ENCODE results near the gene SNX25. TPM values are rescaled to one million over a fixed set of nuclear protein-coding genes. Genes with fewer than 3 reads are reported as not detected.

The SNX25 gene
- total and polyA plus RNA-seq, 2 of the 13 experiments (the other 11 are each of a cell fraction or from before 2014, with no cell fraction given): 23.4 to 23.5 TPM

DNA sequence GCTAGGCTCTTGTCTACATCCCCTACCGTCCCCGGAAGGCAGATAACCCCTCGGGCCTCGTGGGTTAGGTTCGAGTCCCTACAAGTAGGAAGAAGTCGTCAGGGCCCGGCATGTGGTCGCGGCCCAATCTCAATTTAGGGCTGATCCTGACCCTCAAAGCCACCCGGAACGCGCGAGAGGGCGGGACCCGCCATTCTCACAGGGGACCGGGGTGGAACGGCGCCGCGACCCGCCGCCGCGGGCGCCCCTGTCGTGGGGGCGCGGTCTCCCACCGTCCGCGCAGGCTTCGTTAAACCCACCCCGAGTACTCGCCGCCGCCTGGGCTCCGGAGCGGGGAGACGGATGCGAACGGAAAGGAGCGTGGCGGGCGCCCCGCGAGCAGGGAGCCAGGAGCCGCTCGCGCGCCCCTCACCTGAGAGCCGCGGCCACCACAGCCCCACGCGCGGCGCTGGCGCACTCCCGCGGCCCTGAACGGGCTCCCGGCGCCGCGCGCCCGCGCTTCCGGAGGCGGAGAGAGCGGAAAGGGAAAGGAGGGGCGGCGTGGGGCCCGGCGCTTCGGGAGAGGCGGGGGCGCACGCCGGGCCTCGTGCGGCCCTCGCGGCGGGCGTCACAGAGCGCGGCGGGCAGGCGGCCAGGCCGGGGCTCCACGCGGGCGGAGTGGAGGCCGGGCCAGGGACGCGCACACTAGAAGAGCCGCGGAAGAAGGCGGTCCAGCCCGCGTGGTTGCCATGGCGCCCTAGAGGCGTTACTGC is 5.7 kb upstream of the SNX25 start, which contains the start of gene CFAP97 (continued):
- peak; percentile 67 for TF ChIP-seq PHF8 (CRISPR knock-in tag; IDR thresholded peaks at IDR 0.05)
- TF ChIP-seq FOXO1 (CRISPR knock-in tag; IDR thresholded peaks at IDR 0.05): no peak
- TF ChIP-seq ZEB1 (IDR thresholded peaks at IDR 0.05; ENCODE audit: insufficient replicate concordance, low read depth): peak; percentile 4
- peak; percentile 77; the same call in 1 of the 2 replicates for TF ChIP-seq ZSCAN31 (CRISPR knock-in tag; IDR thresholded peaks at IDR 0.05; ENCODE audit: low read depth)
- no peak for TF ChIP-seq ZNF101 (CRISPR knock-in tag; IDR thresholded peaks at IDR 0.05; ENCODE audit: borderline replicate concordance, low read depth)
- TF ChIP-seq ERF (CRISPR knock-in tag; IDR thresholded peaks at IDR 0.05): peak; percentile 64; the same call in 1 of the 2 replicates
- TF ChIP-seq, protein P1, sequence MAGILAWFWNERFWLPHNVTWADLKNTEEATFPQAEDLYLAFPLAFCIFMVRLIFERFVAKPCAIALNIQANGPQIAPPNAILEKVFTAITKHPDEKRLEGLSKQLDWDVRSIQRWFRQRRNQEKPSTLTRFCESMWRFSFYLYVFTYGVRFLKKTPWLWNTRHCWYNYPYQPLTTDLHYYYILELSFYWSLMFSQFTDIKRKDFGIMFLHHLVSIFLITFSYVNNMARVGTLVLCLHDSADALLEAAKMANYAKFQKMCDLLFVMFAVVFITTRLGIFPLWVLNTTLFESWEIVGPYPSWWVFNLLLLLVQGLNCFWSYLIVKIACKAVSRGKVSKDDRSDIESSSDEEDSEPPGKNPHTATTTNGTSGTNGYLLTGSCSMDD (CRISPR knock-in tag; IDR thresholded peaks at IDR 0.05): no peak
- peak; percentile 76; the same call in 1 of the 2 replicates for TF ChIP-seq BORCS8-MEF2B (CRISPR knock-in tag; IDR thresholded peaks at IDR 0.05)
- no peak for TF ChIP-seq ZNF207 (IDR thresholded peaks at IDR 0.05; ENCODE audit: borderline replicate concordance)
- TF ChIP-seq, protein P2, sequence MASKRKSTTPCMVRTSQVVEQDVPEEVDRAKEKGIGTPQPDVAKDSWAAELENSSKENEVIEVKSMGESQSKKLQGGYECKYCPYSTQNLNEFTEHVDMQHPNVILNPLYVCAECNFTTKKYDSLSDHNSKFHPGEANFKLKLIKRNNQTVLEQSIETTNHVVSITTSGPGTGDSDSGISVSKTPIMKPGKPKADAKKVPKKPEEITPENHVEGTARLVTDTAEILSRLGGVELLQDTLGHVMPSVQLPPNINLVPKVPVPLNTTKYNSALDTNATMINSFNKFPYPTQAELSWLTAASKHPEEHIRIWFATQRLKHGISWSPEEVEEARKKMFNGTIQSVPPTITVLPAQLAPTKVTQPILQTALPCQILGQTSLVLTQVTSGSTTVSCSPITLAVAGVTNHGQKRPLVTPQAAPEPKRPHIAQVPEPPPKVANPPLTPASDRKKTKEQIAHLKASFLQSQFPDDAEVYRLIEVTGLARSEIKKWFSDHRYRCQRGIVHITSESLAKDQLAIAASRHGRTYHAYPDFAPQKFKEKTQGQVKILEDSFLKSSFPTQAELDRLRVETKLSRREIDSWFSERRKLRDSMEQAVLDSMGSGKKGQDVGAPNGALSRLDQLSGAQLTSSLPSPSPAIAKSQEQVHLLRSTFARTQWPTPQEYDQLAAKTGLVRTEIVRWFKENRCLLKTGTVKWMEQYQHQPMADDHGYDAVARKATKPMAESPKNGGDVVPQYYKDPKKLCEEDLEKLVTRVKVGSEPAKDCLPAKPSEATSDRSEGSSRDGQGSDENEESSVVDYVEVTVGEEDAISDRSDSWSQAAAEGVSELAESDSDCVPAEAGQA (IDR thresholded peaks at IDR 0.05; ENCODE audit: low read depth): no peak; the same call in 1 of the 2 replicates
- TF ChIP-seq, protein P2 (CRISPR knock-in tag; IDR thresholded peaks at IDR 0.05; ENCODE audit: borderline replicate concordance): peak; percentile 56; the same call in 1 of the 2 replicates
- no peak for TF ChIP-seq ZBTB21 (CRISPR knock-in tag; IDR thresholded peaks at IDR 0.05)
- TF ChIP-seq ZNF234 (CRISPR knock-in tag; conservative IDR thresholded peaks at IDR 0.05): no peak
